Measurements from ENCODE around the gene ADARB1. TPM values are rescaled to one million over a fixed set of nuclear protein-coding genes. Genes with fewer than 3 reads are reported as not detected.

ADARB1 gene
- total RNA-seq, 1 experiment from 2014 or later: 14.6 TPM

GRCh38 chr21:45156459-45156858 lies 82.1 kb downstream of the ADARB1 start:
- Mint-ChIP-seq H3K36me3 (no peaks in the 10 kb centered on the region), H3K4me3 (no peak overlapping the region), H3K4me1 (peaks cover 21% of the 10 kb centered on the region), H3K27me3 (ENCODE audit: low read depth) (no peaks in the 10 kb centered on the region), H3K27ac (no peak overlapping the region), H3K9me3 (peaks cover 8% of the 10 kb centered on the region; the same call in 1 of the 2 replicates)
- DNase-seq (ENCODE audit: low spot score): no peak
- ATAC-seq: no peak
- ChIA-PET CTCF (no interaction called here), POLR2A (no interaction called here)
- no peak for TF ChIP-seq ZNF532 (CRISPR knock-in tag; IDR thresholded peaks at IDR 0.05; ENCODE audit: borderline replicate concordance)
- no peak for TF ChIP-seq ATF6 (CRISPR knock-in tag; IDR thresholded peaks at IDR 0.05)
- TF ChIP-seq E2F4 (CRISPR knock-in tag; IDR thresholded peaks at IDR 0.05; ENCODE audit: borderline replicate concordance, low read depth): no peak
- TF ChIP-seq ATF3 (CRISPR knock-in tag; conservative IDR thresholded peaks at IDR 0.05): no peak
- no peak for TF ChIP-seq ZSCAN18 (CRISPR knock-in tag; IDR thresholded peaks at IDR 0.05)
- TF ChIP-seq MXD4 (CRISPR knock-in tag; IDR thresholded peaks at IDR 0.05; ENCODE audit: borderline replicate concordance): no peak
- no peak for TF ChIP-seq NFATC4 (CRISPR knock-in tag; IDR thresholded peaks at IDR 0.05)
- no peak for TF ChIP-seq TCF7 (CRISPR knock-in tag; IDR thresholded peaks at IDR 0.05; ENCODE audit: low read depth)
- no peak for TF ChIP-seq FOXP1 (CRISPR knock-in tag; IDR thresholded peaks at IDR 0.05; ENCODE audit: borderline replicate concordance)
- TF ChIP-seq ELF4 (CRISPR knock-in tag; IDR thresholded peaks at IDR 0.05; ENCODE audit: low read depth): no peak
- TF ChIP-seq HMGA2 (CRISPR knock-in tag; IDR thresholded peaks at IDR 0.05): no peak

GRCh38 chr21:45157932-45158331 lies 83.6 kb downstream of the ADARB1 start:
- DNase-seq (ENCODE audit: low spot score) (no peak), ATAC-seq (no peak)
- H3K4me1 Mint-ChIP-seq: peaks cover 19% of the 10 kb centered on the region
- no peaks in the 10 kb centered on the region for H3K27me3 Mint-ChIP-seq (ENCODE audit: low read depth)
- no peak overlapping the region for H3K27ac Mint-ChIP-seq
- POLR2A ChIA-PET: no interaction called here
- H3K4me3 Mint-ChIP-seq: no peak overlapping the region
- no peaks in the 10 kb centered on the region for H3K36me3 Mint-ChIP-seq
- CTCF ChIA-PET: interaction anchor here (0.6 to 2.8 kb wide), 2 partner anchors 18 to 130 kb away, joined by 3 to 9 read pairs; partner anchors contain the start of gene POFUT2
- H3K9me3 Mint-ChIP-seq: peaks cover 8% of the 10 kb centered on the region; the same call in 1 of the 2 replicates
- TF ChIP-seq RORB (CRISPR knock-in tag; IDR thresholded peaks at IDR 0.05) (no peak), NFATC4 (CRISPR knock-in tag; IDR thresholded peaks at IDR 0.05) (no peak), ZNF416 (CRISPR knock-in tag; IDR thresholded peaks at IDR 0.05) (no peak), ETV6 (CRISPR knock-in tag; IDR thresholded peaks at IDR 0.05) (no peak), IRF1 (CRISPR knock-in tag; IDR thresholded peaks at IDR 0.05) (no peak), ZNF138 (CRISPR knock-in tag; conservative IDR thresholded peaks at IDR 0.05) (no peak), ZNF423 (CRISPR knock-in tag; IDR thresholded peaks at IDR 0.05) (no peak), ZNF121 (CRISPR knock-in tag; IDR thresholded peaks at IDR 0.05) (no peak), USF2 (CRISPR knock-in tag; IDR thresholded peaks at IDR 0.05) (no peak), ELF4 (CRISPR knock-in tag; IDR thresholded peaks at IDR 0.05; ENCODE audit: low read depth) (no peak), E2F5 (CRISPR knock-in tag; IDR thresholded peaks at IDR 0.05) (no peak), ESRRA (CRISPR knock-in tag; IDR thresholded peaks at IDR 0.05; ENCODE audit: borderline replicate concordance) (no peak)

All from WTC11 (cell line).